Measurements from ENCODE around the gene INTS11. TPM values are rescaled to one million over a fixed set of nuclear protein-coding genes. Genes with fewer than 3 reads are reported as not detected.

INTS11 gene
- total RNA-seq, 2 experiments from 2014 or later = 143 to 158 TPM

GRCh38 chr1:1295154-1295923 lies 29.1 kb downstream of the INTS11 start:
- no peaks in the 10 kb centered on the region for H3K27me3 Mint-ChIP-seq
- H3K27ac Mint-ChIP-seq = no peak overlapping the region
- H3K4me3 Mint-ChIP-seq = no peak overlapping the region
- H3K36me3 Mint-ChIP-seq = no peaks in the 10 kb centered on the region
- POLR2A ChIA-PET = no interaction called here
- DNase-seq (no peak), ATAC-seq (ENCODE audit: low read depth) (no peak)
- H3K4me1 Mint-ChIP-seq = no peaks in the 10 kb centered on the region
- H3K9me3 Mint-ChIP-seq = no peaks in the 10 kb centered on the region

GRCh38 chr1:1294250-1294890 lies 30.1 kb downstream of the INTS11 start:
- Mint-ChIP-seq H3K4me1 (no peaks in the 10 kb centered on the region), H3K36me3 (no peaks in the 10 kb centered on the region), H3K4me3 (no peak overlapping the region), H3K9me3 (no peaks in the 10 kb centered on the region), H3K27me3 (no peaks in the 10 kb centered on the region), H3K27ac (no peak overlapping the region)
- POLR2A ChIA-PET = no interaction called here
- ATAC-seq (ENCODE audit: low read depth) = no peak
- no peak for DNase-seq

- no peaks in the 10 kb centered on the region for H3K36me3 Mint-ChIP-seq
- H3K4me3 Mint-ChIP-seq = no peak overlapping the region
These were observed 30.9 kb downstream of the INTS11 start for GRCh38 chr1:1293263-1294249.

GRCh38 chr1:1292851-1293250 lies 31.6 kb downstream of the INTS11 start:
- peak; percentile 30 for DNase-seq
- H3K27ac Mint-ChIP-seq = no peak overlapping the region
- POLR2A ChIA-PET = no interaction called here
- H3K4me3 Mint-ChIP-seq = no peak overlapping the region
- no peak for ATAC-seq (ENCODE audit: low read depth)
- H3K4me1 Mint-ChIP-seq = no peaks in the 10 kb centered on the region
- no peaks in the 10 kb centered on the region for H3K27me3 Mint-ChIP-seq
- no peaks in the 10 kb centered on the region for H3K9me3 Mint-ChIP-seq
- H3K36me3 Mint-ChIP-seq = no peaks in the 10 kb centered on the region

More at GRCh38 chr1:1293263-1294249, 30.9 kb downstream of the INTS11 start:
- Mint-ChIP-seq H3K27me3 (no peaks in the 10 kb centered on the region), H3K9me3 (no peaks in the 10 kb centered on the region), H3K4me1 (no peaks in the 10 kb centered on the region), H3K27ac (no peak overlapping the region)
- DNase-seq (peak; percentile 31), ATAC-seq (ENCODE audit: low read depth) (no peak)
- POLR2A ChIA-PET = no interaction called here

- no peak for DNase-seq
- POLR2A ChIA-PET = interaction anchor here (1.1 kb wide), 1 partner anchor 170 kb away, joined by 5 read pairs; no protein-coding TSS in a partner anchor
- Mint-ChIP-seq H3K27ac (no peak overlapping the region), H3K4me1 (no peaks in the 10 kb centered on the region), H3K4me3 (no peak overlapping the region), H3K9me3 (no peaks in the 10 kb centered on the region), H3K27me3 (no peaks in the 10 kb centered on the region), H3K36me3 (no peaks in the 10 kb centered on the region)
- ATAC-seq (ENCODE audit: low read depth) = no peak
These were observed 32.0 kb downstream of the INTS11 start for GRCh38 chr1:1292442-1292779.

- no peaks in the 10 kb centered on the region for H3K27me3 Mint-ChIP-seq
- H3K27ac Mint-ChIP-seq = no peak overlapping the region
- no peaks in the 10 kb centered on the region for H3K9me3 Mint-ChIP-seq
- no peak overlapping the region for H3K4me3 Mint-ChIP-seq
- peak; percentile 79 for ATAC-seq (ENCODE audit: low read depth)
- peak; percentile 68 for DNase-seq
- POLR2A ChIA-PET = interaction anchor here (1.1 kb wide), 1 partner anchor 170 kb away, joined by 5 read pairs; no protein-coding TSS in a partner anchor
- no peaks in the 10 kb centered on the region for H3K36me3 Mint-ChIP-seq
- no peaks in the 10 kb centered on the region for H3K4me1 Mint-ChIP-seq
These were observed 32.7 kb downstream of the INTS11 start for GRCh38 chr1:1291548-1292441.

- Mint-ChIP-seq H3K27ac (no peak overlapping the region), H3K4me1 (no peaks in the 10 kb centered on the region), H3K9me3 (no peaks in the 10 kb centered on the region), H3K27me3 (no peaks in the 10 kb centered on the region), H3K36me3 (no peaks in the 10 kb centered on the region), H3K4me3 (no peak overlapping the region)
- ATAC-seq (ENCODE audit: low read depth) (no peak), DNase-seq (no peak)
- POLR2A ChIA-PET = interaction anchor here (0.6 to 1.1 kb wide), 2 partner anchors 98 to 169 kb away, joined by 5 read pairs; no protein-coding TSS in a partner anchor
These were observed 33.4 kb downstream of the INTS11 start for GRCh38 chr1:1291023-1291528.

GRCh38 chr1:1290238-1290731 lies 34.2 kb downstream of the INTS11 start:
- H3K4me1 Mint-ChIP-seq = no peaks in the 10 kb centered on the region
- ATAC-seq (ENCODE audit: low read depth) (peak; percentile 28), DNase-seq (peak; percentile 75)
- no peak overlapping the region for H3K4me3 Mint-ChIP-seq
- POLR2A ChIA-PET = interaction anchor here (0.6 kb wide), 1 partner anchor 99 kb away, joined by 5 read pairs; no protein-coding TSS in a partner anchor
- H3K27ac Mint-ChIP-seq = no peak overlapping the region
- no peaks in the 10 kb centered on the region for H3K36me3 Mint-ChIP-seq
- no peaks in the 10 kb centered on the region for H3K27me3 Mint-ChIP-seq
- no peaks in the 10 kb centered on the region for H3K9me3 Mint-ChIP-seq

- H3K9me3 Mint-ChIP-seq = no peaks in the 10 kb centered on the region
- H3K27me3 Mint-ChIP-seq = no peaks in the 10 kb centered on the region
These were observed 37.0 kb downstream of the INTS11 start for GRCh38 chr1:1287288-1288110.

GRCh38 chr1:1286313-1287261 lies 37.9 kb downstream of the INTS11 start:
- no peak for ATAC-seq (ENCODE audit: low read depth)
- Mint-ChIP-seq H3K27me3 (no peaks in the 10 kb centered on the region), H3K4me1 (peaks cover 2% of the 10 kb centered on the region), H3K4me3 (no peak overlapping the region), H3K9me3 (no peaks in the 10 kb centered on the region), H3K36me3 (no peaks in the 10 kb centered on the region), H3K27ac (no peak overlapping the region)
- POLR2A ChIA-PET = no interaction called here
- DNase-seq = peak; percentile 31

More at GRCh38 chr1:1287288-1288110, 37.0 kb downstream of the INTS11 start:
- H3K4me1 Mint-ChIP-seq = peaks cover under 1% of the 10 kb centered on the region
- H3K36me3 Mint-ChIP-seq = no peaks in the 10 kb centered on the region
- no peak overlapping the region for H3K4me3 Mint-ChIP-seq
- no peak overlapping the region for H3K27ac Mint-ChIP-seq
- DNase-seq (peak; percentile 33), ATAC-seq (ENCODE audit: low read depth) (no peak)
- POLR2A ChIA-PET = no interaction called here

Data from activated naive CD8-positive, alpha-beta T cell treated with anti-CD3 and anti-CD28 coated beads, Interleukin-2, amount 10 ng/mL, durations not matched to agents 7 days and 5 days (primary cell).